Coronary artery (tissue), 2 donors: ENCODE measurements around the gene PSMD7.

Experiments used
- DNase-seq: peaks from one replicate; pipeline ENCODE4 v3.0.0-alpha.2; 2017; ENCODE audit warnings: low spot score
- H3K27ac ChIP-seq, 2 donors: fragments of 200-600 bp; sonication (generic); one replicate each; pipeline ENCODE4 v1.5.1; 2016 to 2019
- H3K4me3 ChIP-seq: fragments of 200-600 bp; sonication (generic); 2 replicates; pipeline ENCODE4 v1.5.1; 2016; ENCODE audit warnings: mild to moderate bottlenecking, moderate library complexity
- TF ChIP-seq, protein P1 (sequence below): fragments of 200-600 bp; sonication (generic); IDR thresholded peaks from one replicate; pipeline ENCODE4 v1.5.1; 2019; ENCODE audit warnings: antibody characterized with exemption

PSMD7 gene

DNA sequence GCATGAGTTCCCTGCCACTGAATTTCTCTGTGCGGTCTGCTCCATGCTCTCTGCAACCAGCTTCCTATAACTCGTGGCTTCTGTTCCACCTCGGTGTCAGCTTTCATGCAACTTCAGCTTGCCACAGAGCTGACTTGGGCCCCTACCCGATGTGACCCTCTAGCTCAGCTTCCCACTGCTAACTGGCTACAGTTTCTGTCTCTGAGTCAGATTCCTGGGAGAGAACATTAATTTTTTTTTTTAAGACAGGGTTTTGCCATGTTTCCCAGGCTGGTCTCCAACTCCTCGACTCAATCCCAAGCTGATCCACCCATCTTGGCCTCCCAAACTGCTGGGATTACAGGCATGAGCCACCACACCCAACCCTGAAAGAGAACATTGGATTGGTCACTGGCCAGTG, 35.5 kb upstream of the PSMD7 start:
- DNase-seq = no peak
- TF ChIP-seq, protein P1, sequence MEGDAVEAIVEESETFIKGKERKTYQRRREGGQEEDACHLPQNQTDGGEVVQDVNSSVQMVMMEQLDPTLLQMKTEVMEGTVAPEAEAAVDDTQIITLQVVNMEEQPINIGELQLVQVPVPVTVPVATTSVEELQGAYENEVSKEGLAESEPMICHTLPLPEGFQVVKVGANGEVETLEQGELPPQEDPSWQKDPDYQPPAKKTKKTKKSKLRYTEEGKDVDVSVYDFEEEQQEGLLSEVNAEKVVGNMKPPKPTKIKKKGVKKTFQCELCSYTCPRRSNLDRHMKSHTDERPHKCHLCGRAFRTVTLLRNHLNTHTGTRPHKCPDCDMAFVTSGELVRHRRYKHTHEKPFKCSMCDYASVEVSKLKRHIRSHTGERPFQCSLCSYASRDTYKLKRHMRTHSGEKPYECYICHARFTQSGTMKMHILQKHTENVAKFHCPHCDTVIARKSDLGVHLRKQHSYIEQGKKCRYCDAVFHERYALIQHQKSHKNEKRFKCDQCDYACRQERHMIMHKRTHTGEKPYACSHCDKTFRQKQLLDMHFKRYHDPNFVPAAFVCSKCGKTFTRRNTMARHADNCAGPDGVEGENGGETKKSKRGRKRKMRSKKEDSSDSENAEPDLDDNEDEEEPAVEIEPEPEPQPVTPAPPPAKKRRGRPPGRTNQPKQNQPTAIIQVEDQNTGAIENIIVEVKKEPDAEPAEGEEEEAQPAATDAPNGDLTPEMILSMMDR = no peak

DNA sequence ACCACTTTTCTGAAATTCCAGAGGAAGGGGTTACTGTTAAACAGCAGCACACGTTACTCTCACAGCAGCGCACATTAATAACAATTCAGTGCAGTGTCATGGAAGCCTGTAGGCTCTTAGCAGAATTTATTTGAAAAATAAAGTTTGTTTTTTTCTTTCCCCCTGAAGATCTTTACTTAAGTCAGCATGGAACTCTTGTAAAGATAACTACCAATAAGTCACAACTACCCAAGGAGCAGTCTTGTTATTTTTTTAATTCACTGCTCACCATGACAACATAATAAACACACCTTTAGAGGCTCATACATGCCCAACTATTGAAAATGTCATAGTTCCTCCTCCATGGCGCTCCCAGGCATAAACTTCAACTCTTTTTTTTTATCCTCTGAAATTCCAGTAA, 31.8 kb upstream of the PSMD7 start:
- TF ChIP-seq, protein P1 = no peak
- Histone ChIP-seq H3K27ac (no peak overlapping the region), H3K4me3 (no peak overlapping the region)
- DNase-seq = no peak

More for the DNA sequence above, 35.5 kb upstream of the PSMD7 start:
- H3K4me3 ChIP-seq = no peak overlapping the region
- H3K27ac ChIP-seq = peak overlapping the region in 1 of 2 donors; percentile 28

DNA sequence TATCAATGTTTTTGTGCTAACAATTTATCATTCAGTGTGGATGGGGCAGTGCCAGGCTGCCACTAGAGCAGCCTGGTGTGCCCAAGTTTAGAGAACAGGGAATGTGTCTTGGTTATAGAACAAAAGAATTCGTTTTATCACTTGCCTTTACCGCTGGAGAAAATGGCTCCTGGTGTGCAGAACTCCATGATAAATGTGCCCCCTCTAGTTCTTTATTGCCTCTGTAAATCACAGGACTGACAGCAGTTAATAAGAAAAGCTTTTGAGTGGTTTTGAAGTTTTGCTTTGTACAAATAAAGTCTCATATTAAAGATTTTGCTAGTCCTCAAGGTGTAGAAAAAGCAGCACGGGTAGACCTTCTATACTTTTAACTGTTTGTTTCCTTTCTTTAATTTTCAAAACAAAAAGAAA, 28.2 kb upstream of the PSMD7 start:
- H3K27ac ChIP-seq = no peak overlapping the region
- TF ChIP-seq, protein P1 = no peak
- DNase-seq = no peak

DNA sequence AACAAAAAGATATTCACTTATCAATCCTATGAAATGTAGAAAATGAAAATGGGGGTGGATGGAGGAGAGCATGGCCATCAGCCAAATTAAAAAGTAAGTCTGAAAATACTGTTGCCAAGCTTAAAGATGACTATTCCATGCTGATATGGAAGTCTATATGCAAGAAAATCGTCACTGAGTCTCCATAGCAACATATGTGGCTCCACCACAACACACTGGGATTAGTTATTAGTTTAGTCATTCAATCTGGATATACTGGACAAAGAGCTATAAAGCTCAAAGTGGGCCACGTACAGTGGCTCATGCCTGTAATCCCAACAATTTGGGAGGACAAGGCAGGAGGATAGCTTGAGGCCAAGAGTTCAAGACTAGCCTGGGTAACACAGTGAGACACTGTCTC, 24.7 kb upstream of the PSMD7 start:
- DNase-seq = no peak
- Histone ChIP-seq H3K4me3 (no peak overlapping the region), H3K27ac (no peak overlapping the region)
- TF ChIP-seq, protein P1 = no peak

More for the DNA sequence above, 28.2 kb upstream of the PSMD7 start:
- no peak overlapping the region for H3K4me3 ChIP-seq

DNA sequence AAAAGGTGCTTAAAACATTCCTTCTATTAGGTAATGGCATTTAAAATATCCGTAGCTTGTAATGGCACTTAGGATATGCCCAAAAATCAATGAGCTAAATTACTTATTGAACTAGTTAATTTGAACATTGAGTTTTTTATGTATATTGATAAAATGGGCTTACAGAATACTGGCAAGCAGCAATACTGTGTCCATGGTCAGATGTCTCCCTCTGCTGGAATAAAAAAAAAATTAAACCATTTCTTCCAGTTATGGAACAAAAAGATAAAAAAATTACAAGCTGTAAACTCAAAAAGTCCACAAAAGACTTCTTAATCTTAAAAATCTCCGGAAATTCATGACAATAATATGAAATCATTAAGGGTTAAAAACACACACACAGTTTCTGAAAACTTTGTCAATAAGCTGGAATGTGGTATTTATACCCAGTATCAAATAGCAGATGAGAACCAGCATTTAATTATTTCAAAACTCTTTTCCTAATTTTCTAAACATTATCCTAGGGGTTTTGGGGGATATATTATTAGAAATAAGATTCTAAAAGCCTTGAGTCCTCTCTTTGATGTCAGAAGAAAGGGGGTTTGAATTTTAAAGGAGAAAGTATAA, 21.5 kb upstream of the PSMD7 start:
- no peak overlapping the region for H3K4me3 ChIP-seq
- TF ChIP-seq, protein P1 = no peak
- DNase-seq = no peak
- H3K27ac ChIP-seq = no peak overlapping the region

DNA sequence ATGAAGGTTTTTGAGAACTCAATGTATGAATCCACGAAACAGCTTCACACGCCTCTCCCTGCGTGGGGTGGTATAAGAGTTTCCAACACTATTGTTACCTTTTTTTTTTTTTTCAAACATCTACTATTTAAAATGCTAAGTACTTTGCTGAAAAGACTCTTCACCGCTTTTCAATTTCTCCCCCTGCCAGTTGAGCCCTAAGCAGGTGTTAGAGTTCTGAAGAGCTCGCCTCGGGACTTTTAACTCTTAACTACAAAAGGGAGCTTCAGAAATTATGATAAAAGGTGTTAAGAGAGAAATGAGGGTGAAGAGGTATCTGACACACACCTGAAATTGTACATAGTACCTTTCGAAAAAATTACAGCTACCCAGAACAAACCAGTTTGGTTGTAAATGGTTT, 20.9 kb upstream of the PSMD7 start:
- H3K27ac ChIP-seq = no peak overlapping the region
- TF ChIP-seq, protein P1 = no peak
- no peak for DNase-seq
- H3K4me3 ChIP-seq = no peak overlapping the region

DNA sequence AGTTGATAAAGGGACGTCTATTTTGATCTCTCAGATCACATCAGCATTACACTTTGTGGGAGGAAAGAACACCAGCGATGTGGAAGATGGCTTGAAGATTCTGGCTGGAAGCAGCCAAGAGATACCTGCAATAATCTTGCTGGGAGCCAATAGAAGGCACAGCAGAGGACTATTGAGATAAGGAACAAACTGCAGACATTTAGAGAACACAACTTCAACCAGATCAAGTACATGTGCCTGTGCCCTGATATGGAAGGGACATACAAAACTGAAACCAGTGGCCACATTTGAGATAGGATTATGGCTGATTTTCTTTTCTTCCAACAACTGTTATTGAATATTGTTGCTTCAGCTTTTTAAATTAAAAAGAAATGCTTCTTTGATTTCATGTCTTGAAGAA, 18.6 kb upstream of the PSMD7 start:
- TF ChIP-seq, protein P1 = no peak
- Histone ChIP-seq H3K27ac (no peak overlapping the region), H3K4me3 (no peak overlapping the region)
- DNase-seq = no peak
